ENCODE measurements around the gene CCDC192. TPM values are rescaled to one million over a fixed set of nuclear protein-coding genes. Genes with fewer than 3 reads are reported as not detected.

CCDC192 gene
- polyA plus RNA-seq, 1 donor from 2014 or later: not detected

GRCh38 chr5:127838661-127839060, 135.5 kb downstream of the CCDC192 start:
- no peaks in the 10 kb centered on the region for H3K79me2 ChIP-seq (replicated peaks; ENCODE audit: insufficient read depth, low read length)
- TF ChIP-seq EZH2 (IDR thresholded peaks at IDR 0.05; ENCODE audit: borderline replicate concordance, insufficient read depth, low read length, poor library complexity, severe bottlenecking): no peak
- TF ChIP-seq REST (IDR thresholded peaks at IDR 0.05; ENCODE audit: borderline replicate concordance): no peak
- no peak for TF ChIP-seq TAF1 (IDR thresholded peaks at IDR 0.05; ENCODE audit: low read depth)
- TF ChIP-seq SMC3 (conservative IDR thresholded peaks at IDR 0.05; ENCODE audit: poor library complexity): no peak
- TF ChIP-seq CTCF (IDR thresholded peaks at IDR 0.05; ENCODE audit: poor library complexity, severe bottlenecking): no peak
- no peak for TF ChIP-seq EP300 (conservative IDR thresholded peaks at IDR 0.05; ENCODE audit: poor library complexity, severe bottlenecking)
- no peak for TF ChIP-seq MXI1 (conservative IDR thresholded peaks at IDR 0.05; ENCODE audit: poor library complexity, severe bottlenecking)
- TF ChIP-seq POLR2AphosphoS5 (IDR thresholded peaks at IDR 0.05): no peak
- TF ChIP-seq RAD21 (conservative IDR thresholded peaks at IDR 0.05): no peak
- no peaks in the 10 kb centered on the region for H3K9me3 ChIP-seq (ENCODE audit: low read length)
- no peak overlapping the region for H3K4me3 ChIP-seq (ENCODE audit: low read length)
- no peaks in the 10 kb centered on the region for H3K9me2 ChIP-seq (ENCODE audit: insufficient read depth, low read length)
- H4K20me1 ChIP-seq (ENCODE audit: insufficient read depth): no peaks in the 10 kb centered on the region
- no peaks in the 10 kb centered on the region for H3F3A ChIP-seq (ENCODE audit: insufficient read depth, low read length, poor library complexity, severe bottlenecking)
- no peak overlapping the region for H3K9ac ChIP-seq (ENCODE audit: low read length)
- no peak overlapping the region for H2AFZ ChIP-seq (ENCODE audit: low read depth, low read length)
- H3K27ac ChIP-seq (ENCODE audit: low read length): no peak overlapping the region
- no peak overlapping the region for H3K4me2 ChIP-seq (ENCODE audit: low read length)
- no peaks in the 10 kb centered on the region for H3K36me3 ChIP-seq (ENCODE audit: insufficient read depth, low read length)
- H3K27me3 ChIP-seq (ENCODE audit: insufficient read depth, low read depth, low read length): no peaks in the 10 kb centered on the region

- Histone ChIP-seq H3K36me3 (ENCODE audit: insufficient read depth, low read length) (no peaks in the 10 kb centered on the region), H2AFZ (ENCODE audit: low read depth, low read length) (no peak overlapping the region), H3F3A (ENCODE audit: insufficient read depth, low read length, poor library complexity, severe bottlenecking) (no peaks in the 10 kb centered on the region), H3K4me2 (ENCODE audit: low read length) (no peak overlapping the region), H3K9me3 (ENCODE audit: low read length) (no peaks in the 10 kb centered on the region), H3K9me2 (ENCODE audit: insufficient read depth, low read length) (no peaks in the 10 kb centered on the region), H3K27ac (ENCODE audit: low read length) (no peak overlapping the region), H3K79me2 (replicated peaks; ENCODE audit: insufficient read depth, low read length) (no peaks in the 10 kb centered on the region), H3K9ac (ENCODE audit: low read length) (no peak overlapping the region), H4K20me1 (ENCODE audit: insufficient read depth) (no peaks in the 10 kb centered on the region), H3K4me3 (ENCODE audit: low read length) (no peak overlapping the region), H3K27me3 (ENCODE audit: insufficient read depth, low read depth, low read length) (no peaks in the 10 kb centered on the region)
- TF ChIP-seq EZH2 (IDR thresholded peaks at IDR 0.05; ENCODE audit: borderline replicate concordance, insufficient read depth, low read length, poor library complexity, severe bottlenecking) (no peak), EP300 (conservative IDR thresholded peaks at IDR 0.05; ENCODE audit: poor library complexity, severe bottlenecking) (no peak), RAD21 (conservative IDR thresholded peaks at IDR 0.05) (no peak), CTCF (IDR thresholded peaks at IDR 0.05; ENCODE audit: poor library complexity, severe bottlenecking) (no peak), SMC3 (conservative IDR thresholded peaks at IDR 0.05; ENCODE audit: poor library complexity) (no peak), MXI1 (conservative IDR thresholded peaks at IDR 0.05; ENCODE audit: poor library complexity, severe bottlenecking) (no peak), TAF1 (IDR thresholded peaks at IDR 0.05; ENCODE audit: low read depth) (no peak), POLR2AphosphoS5 (IDR thresholded peaks at IDR 0.05) (no peak)
Observed at GRCh38 chr5:127839072-127839471, 135.9 kb downstream of the CCDC192 start.

Data from neural cell (in vitro differentiated cells).